GM18511 (cell line): ENCODE data around the gene CRELD2.

Experiments
- ATAC-seq: cut with Tn5 transposase; IDR thresholded peaks from one replicate; pipeline ENCODE4 v1.9.1; 2021; ENCODE audit warnings: mild to moderate bottlenecking, moderate library complexity; ENCODE audit not compliant: unreplicated experiment

Gene CRELD2

DNA sequence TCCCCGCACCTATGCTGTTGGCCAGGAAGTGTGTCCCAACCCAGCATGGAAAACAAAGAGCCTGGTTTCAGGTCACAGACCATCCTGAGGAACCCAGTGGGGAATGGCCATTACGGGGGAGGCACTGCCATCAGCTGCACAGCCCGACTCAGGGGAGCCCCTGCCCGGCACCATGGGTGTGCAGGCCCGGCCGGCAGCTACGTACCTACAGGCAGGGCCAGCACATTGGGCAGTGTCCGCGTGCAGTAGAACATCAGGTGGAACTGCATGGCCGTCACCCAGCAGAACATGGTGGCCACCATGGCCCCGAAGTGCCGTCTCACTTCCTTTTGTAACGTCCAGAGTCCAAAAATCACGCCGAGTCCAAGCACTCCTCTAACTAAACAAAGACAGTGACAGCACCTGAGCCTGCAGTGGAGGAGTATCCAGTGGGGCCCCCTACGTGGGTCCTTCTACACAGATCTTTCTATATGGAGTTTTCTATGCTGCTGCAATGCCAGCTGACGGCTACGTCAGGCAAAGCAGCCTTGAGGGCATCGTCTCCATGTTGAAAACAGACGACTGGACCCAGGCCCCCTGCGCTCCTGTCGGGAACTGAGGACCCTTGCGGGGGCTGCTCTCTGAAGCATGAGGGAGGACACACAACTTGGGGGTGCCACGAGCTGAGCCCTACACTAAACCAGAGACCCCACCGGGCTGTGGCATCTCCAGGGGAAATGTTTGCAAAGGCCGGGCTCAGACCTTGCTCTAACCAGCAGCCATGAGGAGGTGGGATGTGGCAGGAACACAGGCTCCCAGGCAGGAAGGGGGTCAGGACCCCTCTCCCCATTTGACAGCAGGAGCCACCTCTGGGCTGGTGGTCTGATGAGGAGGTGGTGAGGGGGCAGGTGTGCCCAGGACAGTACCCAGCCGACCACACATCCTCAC is 7.9 kb upstream of the CRELD2 start:
- ATAC-seq, result no peak

DNA sequence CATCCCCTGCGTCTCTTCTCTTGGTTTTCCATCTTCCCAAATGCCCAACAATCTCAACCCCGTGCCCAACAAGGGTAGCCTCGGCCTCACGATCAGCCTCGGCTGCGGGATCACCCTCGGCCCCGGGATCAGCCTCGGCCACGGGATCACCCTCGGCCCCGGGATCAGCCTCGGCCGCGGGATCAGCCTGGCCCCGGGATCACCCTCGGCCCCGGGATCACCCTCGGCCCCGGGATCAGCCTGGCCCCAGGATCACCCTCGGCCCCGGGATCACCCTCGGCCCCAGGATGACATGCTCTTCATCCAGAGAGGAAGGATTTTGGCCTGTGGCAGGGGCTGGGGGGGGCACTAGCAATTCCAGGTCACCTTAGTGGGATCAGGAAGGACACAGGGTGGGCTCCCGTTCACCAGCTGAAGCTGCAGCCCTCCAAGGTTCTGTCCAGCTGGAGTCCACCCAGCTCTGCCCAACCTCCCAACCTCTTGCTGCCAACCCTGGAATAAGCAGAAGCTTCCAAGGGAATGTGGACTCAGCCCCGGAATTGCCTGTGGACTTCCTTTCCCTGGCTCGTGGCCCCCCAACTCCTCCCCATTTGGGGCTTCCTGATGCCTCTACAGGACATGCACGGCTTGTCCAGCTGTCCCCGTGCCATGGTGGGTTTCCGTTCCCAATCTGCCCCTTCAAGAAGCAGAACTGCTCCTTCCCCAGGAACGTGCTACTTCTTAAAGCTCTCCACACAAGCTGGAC is 6.4 kb upstream of the CRELD2 start:
- no peak for ATAC-seq

DNA sequence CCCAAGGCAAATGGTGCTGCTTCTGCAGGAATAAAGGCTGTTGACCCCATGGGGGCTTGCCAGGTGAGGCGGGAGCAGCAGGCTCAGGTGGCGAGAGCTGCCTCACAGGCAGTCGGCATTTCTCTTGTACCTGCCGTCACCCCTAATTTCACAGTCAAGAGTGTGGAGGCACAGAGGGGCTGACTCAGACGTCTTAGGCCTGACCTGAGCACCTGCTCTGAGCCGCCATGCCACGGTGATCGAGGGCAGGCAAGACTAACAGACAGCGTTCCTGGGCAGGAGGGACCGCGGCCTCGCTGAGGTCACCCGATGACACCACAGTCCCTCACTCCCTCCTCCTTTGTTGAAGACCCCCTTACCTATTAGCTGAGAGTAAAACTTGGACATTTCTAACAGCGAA is 5.4 kb upstream of the CRELD2 start:
- no peak for ATAC-seq

DNA sequence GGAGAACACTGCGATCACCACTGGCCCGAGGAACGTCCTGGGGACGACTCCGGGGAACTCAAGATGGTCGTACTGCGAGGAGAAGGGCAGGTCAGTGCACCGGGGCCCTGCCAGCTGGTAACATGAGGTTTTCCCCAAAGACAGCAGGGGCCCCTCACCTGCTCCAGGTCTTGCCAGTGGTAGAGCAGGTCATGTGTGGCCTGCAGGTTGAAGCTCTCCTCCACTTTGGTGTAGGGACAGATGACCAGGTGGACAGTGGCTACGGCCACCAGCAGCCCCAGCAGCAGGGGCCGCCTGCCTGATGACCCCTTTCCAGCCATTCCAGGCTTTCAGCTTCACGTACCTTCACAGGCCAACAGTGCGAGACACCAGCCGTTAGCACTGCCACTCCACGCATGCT is 5.0 kb upstream of the CRELD2 start:
- ATAC-seq, result no peak

DNA sequence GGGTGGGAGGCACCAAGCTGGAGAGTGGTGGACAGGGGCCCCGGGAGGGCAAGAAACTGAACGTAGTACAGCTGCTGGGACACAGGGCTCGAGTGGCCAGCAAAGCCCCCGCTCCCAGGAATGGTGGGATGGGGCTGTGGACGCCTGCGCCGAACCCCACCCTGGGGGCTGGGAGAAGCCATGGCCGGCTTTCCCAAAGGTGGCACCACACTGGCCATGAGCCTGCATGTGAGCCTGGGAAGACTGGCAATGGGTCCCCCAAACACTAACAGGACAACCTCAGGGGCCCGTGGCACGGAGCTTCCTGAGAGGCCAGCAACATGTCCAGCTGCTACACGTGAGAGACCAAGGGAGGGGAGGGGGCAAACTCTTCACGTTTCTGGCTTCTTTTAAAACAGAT is 4.2 kb upstream of the CRELD2 start:
- no peak for ATAC-seq

DNA sequence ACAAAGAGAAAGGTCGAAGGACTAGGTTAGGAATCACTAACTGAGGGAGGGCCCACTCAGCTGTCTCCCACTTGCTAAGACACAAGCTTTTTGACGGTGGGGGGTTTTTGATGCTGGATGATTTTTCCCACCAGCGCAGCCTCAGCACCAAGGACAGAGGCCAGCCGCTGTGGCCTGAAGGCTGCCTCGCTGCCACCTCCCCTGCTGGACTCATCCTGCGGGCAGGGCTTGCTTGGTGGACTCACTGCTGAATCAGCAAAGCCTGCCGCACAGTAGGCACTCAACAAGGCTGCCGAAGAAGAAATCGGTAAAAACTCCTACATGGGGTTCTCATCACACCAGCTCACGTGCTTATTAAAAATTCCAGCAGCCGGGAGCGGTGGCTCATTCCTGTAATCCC is 2.8 kb upstream of the CRELD2 start:
- no peak for ATAC-seq

DNA sequence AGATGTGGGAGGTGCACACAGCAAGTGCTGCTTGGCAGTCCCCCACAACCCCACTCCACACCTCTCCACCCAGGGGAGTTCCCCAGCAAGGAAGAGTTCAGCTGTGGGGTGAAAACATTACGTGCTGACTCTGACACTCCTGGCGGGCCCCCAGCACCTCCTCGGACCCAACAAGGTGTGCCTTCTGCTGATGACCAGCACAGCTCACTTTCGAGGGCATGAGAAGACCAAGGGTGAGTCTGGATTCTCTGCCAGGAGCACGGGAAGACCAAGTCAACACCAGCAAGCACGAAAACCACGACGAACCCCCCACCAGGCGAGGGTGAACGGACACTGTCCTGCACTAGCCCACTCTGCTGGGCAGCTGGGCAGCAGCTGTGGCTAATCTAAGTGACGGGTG is 1.6 kb upstream of the CRELD2 start:
- ATAC-seq, result no peak

GRCh38 chr22:49918911-49919881 is 762 bp downstream of the CRELD2 start:
- no peak for ATAC-seq

GRCh38 chr22:49920859-49921258 is 2.4 kb downstream of the CRELD2 start:
- ATAC-seq, result no peak

- no peak for ATAC-seq
These were observed 3.3 kb downstream of the CRELD2 start for GRCh38 chr22:49921508-49922278.

DNA sequence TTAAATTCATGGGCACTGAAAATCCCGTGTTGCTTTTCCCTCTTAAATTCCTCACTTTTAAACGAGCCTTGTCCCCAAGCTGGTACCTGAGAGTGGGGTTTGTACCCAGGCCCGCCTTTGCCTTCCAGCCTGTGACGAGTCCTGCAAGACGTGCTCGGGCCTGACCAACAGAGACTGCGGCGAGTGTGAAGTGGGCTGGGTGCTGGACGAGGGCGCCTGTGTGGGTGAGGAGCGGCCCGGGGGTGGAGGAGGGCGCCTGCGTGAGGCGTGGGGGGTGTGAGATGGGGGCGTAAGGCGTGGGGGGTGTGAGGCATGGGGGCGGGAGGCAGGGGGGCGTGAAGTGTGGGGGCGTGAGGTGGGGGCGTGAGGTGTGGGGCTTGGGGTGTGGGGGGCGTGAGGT is 4.0 kb downstream of the CRELD2 start:
- ATAC-seq, result no peak

DNA sequence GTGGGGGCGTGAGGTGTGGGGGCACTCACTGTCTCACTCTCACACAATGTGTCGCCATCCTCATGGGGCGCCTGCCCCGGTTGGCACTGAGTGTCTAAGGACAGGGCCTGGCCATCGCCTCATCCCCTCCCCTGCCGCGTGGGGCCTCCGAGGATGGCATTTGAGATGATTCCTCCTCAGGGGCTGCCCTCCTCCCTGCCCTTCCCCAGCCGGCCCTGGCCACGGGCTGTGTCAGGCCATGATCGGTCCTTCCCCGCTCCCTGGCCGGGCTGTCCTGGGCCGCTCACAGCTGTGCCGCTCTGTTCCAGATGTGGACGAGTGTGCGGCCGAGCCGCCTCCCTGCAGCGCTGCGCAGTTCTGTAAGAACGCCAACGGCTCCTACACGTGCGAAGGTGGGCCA is 4.5 kb downstream of the CRELD2 start:
- no peak for ATAC-seq

DNA sequence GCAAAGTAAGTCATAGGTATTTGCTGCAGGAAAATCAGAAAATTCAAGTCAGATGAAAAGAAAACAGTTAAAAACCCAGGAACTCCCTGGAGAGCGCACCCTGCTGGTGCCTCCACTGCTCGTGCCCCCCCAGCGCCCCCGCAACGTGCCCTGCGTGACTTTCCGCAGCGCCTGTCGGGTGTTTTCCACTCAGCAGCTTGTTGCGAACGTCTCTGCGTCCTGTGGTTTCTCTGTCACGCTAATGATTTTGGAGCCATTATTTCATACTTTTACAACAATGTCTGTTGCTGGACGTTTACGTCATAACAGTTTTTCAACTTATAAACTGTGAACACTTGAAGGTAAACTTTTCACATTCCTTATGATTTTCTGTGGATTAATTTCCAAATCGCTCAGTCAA is 5.0 kb downstream of the CRELD2 start:
- ATAC-seq, result no peak

- ATAC-seq, result no peak
These were observed 5.8 kb downstream of the CRELD2 start for GRCh38 chr22:49924113-49924833.

- ATAC-seq, result no peak
These were observed 7.2 kb downstream of the CRELD2 start for GRCh38 chr22:49925525-49926128.

DNA sequence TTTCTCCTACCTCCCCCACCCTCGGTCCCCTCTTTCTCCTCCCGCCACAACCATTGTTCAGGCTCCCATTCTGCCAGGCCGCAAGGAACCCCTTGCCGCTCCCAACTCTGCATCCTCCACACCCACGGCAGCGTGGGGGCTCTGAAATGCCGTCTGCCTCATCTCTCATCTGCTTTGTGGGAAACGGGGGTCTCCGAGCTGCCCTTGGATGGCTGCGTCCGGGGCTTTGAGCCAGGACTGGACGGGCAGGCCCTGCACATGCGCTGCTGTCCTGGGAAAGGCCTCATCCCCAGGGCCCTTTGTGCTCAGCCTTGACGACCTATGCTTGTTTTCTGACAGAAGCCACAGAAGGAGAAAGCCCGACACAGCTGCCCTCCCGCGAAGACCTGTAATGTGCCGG is 8.5 kb downstream of the CRELD2 start:
- no peak for ATAC-seq

DNA sequence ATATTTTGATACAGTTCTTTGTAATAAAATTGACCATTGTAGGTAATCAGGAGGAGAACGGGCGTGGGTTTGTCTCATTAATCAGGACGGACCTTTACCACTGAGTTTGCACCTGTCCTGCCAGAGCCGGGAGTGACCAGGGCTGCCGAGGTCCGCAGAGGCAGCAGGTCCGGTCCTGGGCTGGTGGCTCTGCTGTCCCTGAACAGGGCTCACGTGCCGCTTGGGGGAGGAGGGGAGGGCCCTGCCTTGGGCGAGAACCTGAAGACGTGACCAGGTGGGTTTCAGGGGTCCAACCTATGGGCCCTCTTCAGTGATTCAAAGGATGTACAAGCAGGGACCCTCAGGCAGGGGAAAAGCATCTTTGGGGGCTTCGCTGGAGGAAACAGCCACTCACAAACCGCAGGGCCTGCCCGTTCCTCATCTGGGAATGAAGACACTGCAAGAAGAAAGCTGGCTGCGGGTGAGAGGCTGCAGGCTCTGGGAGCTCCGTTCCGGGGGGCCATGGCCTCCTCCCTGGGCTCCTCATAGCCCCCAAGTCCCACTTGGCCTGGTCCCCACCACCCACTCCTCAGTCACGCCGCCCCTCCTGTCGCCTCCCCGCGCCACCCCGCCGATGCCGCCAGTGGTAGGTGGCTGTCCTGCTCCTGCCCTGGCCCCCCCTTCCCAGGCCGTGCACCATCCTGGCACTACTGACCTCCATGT is 9.2 kb downstream of the CRELD2 start:
- no peak for ATAC-seq

DNA sequence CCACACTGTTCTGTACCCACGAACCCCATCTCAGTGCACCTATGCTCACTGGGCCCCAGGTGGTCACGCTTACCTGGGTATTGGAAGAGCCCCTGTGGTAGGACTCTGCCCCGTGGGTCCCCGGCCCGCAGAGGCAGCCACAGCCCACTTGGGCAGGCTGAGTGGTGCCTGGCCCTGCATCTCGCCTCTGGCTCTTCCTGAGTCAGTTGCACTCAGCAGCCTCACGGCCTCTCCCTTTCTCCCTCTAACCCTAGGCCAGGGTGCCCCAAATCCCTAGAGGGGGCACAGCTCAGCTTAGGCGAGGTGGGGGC is 9.7 kb downstream of the CRELD2 start:
- no peak for ATAC-seq
